HG02943 (cell line): Measurements from ENCODE around the gene ITK.

Source experiments
- ATAC-seq: cut with Tn5 transposase; IDR thresholded peaks from one replicate; pipeline ENCODE4 v1.9.1; 2021; ENCODE audit warnings: mild to moderate bottlenecking, low read depth, moderate library complexity; ENCODE audit not compliant: unreplicated experiment

The ITK gene

DNA sequence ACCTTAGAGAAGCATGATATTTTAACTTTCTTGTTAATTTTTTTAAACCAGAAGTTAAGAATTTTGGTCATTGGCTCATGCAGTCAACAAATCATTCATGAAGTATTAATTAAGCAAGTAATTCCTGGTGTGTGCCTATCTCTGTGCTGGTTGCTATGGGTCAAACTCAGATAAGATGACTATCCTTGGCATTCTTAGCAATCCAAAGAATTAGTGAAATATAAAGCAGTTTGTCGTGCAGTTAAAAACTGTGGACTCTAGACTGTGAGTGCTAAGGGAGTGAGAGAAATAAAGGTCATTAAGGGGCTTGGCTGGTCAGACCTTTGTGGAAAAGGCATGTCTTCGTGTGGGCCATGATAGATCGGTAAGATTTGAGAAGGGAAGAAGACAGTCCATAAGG, 90.1 kb downstream of the ITK start:
- no peak for ATAC-seq

DNA sequence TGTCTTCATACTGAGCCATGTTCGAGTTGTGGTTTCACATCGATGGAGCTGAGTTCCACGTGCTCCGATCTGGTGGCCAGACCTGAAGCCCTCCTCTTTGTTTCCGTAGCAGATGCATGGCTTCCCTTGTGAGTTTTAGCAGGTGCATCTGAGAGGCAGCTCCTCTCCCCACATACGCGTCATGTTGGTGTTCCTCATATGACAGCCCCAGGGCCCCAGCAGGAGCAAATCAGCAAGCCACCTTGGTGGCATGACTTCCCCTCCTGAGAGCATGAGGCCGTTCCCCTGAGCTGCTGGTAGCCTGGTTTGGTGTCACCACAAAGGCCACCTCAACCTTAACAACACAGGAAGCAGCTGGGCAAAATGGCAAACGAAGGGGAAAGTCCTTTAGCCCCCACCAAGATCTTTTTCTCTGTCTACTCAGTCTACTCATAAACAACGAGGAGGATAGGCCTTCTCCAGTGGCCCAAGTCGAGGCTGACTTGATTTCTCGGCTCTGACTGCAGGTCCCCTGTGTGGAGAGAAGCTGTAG, 91.2 kb downstream of the ITK start:
- peak; percentile 87 for ATAC-seq

DNA sequence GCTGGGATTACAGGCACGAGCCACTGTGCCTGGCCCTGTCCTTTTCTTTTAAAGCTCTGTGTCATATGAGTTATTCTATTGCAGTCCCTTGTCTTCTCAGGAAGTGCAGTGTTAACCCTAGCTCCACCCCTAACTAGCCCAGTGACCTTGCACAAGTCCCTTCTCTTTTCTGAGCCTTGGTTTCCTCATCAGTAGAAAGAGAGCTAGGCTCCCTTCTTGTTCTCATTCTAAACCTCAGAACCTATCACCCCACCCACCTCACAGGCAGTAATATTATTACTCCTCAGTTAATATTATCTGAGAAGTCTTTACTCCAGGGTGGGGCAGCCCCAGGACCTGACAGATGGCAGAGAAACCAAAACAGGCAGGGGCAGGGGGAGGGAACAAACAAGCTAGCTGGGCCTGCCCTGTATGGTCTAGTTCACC, 92.5 kb downstream of the ITK start:
- ATAC-seq, result peak; percentile 35

DNA sequence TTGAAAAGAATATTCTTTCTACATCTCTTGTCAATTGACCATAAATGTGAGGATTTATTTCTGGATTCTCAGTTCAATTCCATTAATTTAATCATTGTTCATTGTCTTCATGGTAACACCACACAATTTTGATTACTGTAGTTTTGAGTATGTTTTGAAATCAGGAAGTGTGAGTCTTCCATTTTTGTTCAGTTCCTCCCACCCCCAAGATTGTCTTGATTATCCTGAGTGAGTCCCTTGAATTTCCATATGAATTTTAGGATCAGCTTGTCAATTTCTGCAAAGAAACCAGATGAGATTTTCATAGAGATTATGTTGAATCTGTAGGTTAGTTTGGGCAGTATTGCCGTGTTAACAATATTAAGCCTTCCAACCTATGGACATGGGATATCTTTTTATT, 94.8 kb downstream of the ITK start:
- ATAC-seq, result no peak

DNA sequence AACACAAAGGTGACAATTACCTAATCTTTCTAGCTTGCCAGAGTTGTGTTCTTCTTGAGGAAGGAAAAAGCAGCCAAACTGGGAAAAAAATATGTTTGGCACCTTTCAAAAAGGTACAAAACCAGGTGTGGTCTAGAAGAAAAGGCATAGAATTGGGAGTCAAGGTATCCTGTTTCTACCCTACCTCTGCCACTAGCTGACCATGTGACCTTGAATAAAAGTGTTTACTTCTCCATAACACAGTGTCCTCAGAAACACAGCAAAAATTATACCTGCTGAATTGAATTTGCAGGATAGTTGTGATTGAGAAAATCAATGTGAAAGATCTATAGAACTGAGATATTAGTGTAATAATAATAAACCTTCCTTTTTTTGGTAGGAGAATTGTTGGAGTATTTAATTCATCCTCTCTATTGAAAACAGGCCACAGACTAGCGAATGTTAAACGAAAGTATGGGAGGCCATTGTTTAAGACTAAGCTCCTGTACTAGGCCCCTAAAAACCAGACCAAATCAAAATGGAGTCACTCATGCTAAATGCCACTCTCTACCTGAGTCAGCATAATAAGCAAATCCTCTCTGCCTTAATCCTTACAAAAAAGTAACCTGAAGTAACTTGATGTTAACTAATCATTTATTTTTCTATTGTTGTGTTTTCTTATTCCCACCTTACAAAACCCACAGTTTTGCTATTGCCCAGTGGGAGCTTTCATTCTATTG, 97.8 kb downstream of the ITK start:
- no peak for ATAC-seq

DNA sequence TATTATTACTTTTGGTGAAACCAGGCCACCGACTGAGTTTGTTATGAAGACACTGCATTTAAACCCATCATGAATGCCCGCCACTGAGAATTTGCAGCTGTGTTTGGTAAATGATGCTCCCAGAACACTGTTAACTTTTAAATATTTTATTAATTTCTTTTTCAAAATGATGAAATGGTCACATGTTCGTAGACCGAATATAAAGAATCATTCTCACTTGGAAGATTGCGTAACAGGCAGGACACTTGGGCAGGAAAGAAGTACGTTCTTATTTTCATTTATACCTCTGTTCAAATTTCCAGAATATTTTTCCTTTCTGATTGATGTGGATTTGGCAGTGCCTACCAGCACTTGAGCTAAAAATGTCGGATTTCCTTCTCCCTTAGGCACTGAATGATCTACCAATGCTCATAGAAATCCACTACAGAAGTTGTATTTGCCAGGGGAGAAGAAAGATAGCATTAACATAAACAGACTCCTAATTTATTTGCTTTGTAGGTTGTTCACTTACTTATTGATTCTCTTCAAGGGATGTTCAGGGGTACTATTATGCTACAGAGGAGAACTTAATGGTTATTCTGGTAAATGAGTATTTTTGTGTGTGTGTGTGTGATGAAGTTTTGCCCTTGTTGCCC, 99.1 kb downstream of the ITK start:
- ATAC-seq, result no peak

DNA sequence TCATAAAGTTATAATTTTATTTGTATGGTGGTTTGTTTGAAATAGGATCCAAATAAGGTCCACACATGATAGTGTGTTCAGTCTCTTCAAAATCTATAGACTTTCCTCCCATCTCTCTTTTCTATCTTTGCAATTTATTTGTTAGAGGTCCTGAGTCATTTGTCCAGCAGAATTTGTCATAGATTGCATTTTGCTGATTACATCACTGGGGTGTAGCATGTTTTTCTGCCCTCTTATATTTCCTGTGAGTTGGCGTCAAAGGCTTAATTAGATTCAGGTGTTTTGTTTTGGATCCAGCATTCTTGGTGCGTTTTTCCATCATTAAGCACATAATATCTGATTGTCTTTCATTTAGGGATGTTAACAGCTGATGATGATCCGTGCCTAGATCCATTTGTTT, 100.3 kb downstream of the ITK start:
- no peak for ATAC-seq

DNA sequence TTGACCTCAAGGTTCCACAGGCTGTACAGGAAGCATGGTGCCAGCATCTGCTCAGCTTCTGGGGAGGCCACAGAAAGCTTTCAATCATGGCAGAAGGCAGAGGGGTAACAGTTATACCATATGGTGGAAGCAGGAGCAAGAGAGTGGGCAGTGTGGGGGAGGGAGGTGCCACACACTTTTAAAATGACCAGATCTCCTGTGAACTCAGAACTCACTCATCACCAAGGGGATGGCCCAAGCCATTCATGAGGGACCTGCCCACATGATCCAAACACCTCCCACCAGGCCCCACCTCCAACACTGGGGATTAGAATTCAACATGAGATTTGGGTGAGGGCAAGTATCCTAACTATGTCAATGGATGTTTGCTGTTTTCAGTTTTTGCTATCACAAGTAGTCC, 101.5 kb downstream of the ITK start:
- no peak for ATAC-seq

DNA sequence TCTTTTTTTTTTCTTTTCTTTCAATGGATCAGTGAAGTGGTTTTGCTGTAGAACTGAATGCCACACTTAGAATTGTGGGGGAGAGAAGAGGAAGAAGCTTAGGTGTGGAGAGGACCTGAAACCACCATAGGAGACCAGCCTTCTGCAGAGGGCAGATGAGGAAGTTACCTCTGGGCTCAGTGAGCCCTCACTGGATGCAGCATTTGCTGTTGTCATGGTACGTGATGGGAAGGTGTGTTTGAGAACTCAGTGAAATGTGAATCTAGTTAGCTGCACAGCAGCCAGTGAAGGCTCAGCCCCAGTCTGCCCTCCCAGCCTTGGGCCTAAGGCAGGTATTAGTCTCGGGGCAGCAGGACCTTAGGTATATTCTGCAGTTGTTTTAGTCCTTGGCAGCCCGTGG, 102.8 kb downstream of the ITK start:
- peak; percentile 97 for ATAC-seq

DNA sequence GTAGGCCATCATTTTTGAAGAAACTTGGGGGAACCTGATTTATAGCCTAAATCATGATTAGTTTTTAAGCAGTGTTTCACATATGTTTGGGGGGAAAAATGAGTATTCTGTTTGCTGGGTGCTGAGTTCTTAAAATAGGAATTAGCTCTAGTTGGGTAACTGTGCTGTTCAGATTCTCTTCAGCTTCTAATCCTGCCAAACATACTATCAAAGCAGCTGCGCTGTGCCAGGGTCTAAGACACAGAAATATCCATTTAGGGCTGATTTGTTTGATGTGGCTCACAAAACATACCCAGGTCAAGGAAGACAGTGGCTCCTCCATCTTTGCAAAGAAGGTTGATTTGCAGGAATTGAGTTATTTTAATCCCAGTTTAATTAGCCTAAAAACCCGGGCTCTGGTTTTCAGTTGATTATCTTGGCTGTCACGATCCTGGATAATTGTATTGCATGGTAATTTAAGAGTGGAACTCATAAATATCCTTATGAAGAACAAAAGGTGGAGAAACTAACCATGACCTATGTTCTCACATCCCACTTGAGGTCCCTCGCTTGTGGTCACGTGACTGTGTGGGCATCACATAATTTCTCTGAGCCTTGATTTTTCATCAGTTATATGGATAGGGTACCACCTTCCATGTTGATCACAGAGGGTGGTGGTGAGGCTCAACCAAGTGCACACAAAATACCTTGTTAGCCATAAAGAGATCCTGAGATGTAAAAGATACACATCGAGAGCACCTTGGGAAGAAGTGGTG, 104.0 kb downstream of the ITK start:
- ATAC-seq, result no peak

DNA sequence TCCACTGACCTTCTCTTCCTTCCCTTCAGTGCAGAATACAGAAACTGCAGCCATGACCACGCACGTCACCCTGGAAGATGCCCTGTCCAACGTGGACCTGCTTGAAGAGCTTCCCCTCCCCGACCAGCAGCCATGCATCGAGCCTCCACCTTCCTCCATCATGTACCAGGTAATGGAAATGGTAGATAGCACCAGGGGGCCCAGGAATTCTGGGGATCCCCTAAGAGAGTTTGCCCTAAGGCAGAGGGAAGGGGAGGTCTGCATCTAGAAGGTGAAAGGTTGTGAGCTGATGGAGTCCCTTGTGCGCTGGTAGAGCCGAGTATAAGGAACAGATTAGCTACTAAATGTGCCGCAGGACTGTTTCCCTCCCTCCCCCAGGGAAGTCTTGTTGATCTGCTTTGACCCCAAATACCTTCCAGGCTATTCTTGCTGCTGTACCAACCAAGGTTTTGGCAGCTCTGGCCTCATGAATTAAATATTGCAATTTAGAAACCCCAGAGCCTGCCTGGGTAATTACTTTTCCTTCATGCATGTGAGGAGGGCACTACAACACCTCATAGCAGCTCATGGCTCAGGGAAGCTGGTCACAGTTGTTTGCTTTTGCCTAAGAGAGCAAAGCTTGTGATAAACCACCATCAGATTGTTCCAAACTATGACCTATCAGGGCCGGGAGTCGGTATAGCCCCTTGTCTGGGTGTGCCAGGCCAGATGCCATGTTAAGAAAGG, 104.8 kb downstream of the ITK start:
- ATAC-seq, result no peak

DNA sequence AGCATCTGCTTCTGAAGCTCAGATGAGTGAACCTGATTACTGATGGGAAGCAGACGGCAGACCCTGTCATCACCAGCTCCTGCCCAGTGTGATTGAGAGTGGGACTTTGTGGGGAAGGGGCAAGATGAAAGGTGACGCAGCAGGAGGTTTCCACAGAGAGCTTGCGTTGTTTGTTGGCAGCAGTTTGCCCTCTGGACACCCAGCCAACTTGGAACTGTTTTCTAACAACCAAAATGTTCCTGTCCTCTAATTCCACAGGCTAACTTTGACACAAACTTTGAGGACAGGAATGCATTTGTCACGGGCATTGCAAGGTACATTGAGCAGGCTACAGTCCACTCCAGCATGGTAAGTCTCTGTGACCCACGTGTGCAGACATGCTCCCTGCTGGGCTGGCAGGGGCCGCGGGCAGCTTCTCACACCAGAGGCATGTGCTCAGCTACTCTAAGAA, 106.1 kb downstream of the ITK start:
- no peak for ATAC-seq

DNA sequence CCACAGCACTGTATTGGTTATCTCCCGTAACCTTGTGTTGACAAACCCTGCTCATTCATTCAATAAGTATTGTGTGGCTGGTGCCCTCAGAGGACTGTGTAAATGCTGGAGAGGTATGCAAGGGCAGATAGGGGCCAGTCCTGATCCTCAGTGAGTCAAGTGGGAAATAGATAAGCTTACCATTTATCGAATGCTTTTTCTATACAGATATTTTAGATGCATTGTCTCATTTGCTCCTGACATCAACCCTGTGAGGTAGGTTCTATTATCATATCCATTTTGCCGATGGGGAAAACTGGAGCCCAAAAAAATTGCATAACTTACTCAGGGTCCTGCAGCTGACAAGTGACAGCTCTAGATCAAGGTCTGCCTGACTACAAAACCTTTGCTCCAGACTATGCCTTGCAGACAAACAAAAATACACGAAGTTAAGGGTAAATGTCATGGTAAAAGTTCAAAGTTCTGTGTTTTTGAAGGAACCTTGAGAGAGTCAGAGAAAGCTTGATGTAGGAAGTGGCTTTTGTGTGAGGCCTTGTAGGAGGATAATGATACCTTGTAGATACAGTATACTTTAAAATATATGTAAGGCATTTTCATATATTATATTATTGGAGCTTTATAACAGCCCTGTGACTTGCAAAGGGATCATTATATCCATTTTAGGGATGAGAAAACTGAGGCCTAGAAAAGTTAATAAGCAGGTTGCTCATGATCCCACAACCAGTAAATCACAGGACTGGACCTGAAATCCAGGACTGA, 107.9 kb downstream of the ITK start:
- no peak for ATAC-seq

DNA sequence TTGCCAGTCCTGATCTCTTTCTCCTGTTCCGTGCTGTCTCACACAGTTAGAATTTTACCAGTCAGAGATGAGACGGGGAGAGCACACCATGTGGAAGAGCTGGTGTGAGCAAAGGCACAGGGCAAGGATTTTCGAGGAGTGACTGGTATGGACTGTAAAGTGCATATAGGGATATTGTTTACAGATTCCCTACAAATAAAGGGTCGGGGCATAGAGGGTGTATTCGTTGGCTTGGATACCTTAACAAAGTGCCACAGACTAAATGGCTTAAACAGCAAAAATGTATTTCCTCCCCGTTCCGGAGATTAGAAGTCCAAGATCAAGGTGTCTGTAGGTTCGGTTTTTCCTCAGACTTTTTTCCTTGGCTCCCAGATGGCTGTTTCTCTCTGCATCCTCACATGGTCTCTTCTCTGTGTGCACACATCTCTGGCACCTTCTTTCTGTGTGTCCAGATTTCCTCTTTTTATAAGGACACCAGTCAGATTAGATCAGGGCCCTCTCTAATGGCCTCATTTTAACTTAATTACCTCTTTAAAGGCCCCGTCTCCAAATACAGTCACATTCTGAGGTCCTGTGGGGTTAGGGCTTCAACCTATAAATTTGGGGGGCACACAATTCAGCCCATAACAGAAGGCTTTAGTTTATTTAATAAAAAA, 108.7 kb downstream of the ITK start:
- ATAC-seq, result no peak

DNA sequence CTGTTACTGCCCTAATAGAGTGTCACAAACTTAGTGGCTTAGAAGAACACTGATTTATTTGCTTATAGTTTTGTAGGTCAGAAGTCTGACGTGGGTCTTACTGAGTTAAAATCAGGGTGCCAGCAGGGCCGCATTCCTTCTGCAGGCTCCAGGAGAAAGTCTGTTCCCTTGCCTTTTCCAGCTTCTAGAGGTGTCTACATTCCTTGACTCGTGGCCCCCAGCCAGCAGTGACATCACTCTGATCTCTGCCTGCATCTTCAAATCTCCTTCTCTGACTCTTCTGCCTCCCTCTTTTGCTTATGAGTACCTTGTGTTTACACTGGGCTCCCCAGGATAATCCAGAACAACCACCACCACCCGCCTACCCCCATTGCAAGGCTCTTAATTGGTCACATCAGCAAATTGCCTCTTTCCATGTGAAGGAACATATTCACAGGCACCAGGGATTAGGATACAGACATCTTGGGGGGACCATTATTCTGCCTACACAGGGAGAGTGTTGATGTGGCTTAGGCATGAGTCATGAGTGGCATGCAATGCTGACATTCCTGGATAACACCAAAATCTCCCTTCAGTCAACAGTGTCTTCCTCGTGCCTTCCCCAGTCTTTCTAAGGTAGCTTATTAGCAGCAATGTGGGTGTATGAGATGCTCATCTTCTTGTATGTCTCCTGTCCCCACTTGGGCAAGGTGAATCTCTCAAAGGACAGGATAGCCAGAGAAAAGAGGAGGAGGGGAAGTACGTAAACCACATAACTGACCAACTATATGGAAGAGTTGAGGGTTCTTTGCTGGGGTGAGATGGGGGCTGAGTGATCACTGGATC, 109.7 kb downstream of the ITK start:
- ATAC-seq, result no peak

DNA sequence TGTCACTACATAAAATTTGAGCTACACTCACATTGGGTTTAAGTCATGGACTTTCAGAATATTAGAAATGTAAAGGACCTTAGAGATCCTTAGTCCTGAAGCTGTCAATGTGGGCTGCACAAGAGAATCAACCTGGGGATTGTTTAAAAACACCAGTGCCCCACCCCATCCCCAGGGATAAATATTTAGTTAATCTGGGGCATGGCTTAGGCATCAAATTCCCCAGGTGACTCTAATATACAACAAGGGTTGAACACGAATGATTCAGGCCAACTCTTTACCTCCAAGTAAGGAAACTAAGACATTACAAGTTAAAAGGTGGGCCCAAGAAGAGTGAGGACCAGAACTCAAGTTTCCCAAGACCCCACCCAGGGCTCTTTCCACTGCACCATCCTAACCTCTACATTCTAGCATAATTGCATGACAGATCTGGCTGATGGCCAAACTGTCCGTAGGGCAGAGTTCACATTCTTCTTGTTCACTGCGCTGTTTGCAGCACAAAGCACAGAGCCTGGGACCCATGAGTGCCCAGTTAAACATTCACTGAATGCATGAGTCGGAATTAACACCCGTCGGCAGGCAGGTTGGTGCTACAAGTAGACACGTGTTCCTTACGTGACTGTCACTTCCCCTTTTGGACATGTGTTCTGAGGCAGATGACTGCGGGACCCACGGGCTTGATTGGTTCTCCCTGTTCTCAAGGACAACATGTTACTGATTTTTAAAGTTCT, 110.5 kb downstream of the ITK start:
- peak; percentile 85 for ATAC-seq

DNA sequence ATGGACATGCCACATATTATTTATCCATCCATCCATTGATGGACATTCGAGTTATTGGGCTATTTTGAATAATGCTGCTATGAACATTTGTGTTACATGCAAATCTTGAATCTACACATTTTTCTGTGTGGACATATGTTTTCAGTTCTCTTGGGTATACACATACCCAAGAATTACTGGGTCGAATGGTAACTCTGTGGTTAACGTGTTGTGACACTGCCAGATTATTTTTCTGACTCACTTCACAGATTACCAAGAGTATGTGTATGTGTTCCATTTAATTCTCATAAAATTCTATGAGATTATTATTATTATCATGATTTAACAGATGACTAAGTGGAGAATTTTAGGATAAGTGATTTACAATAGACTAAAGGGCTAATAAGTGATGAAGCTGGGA, 112.0 kb downstream of the ITK start:
- no peak for ATAC-seq
